ENCODE results near the gene TMEM17. TPM values are rescaled to one million over a fixed set of nuclear protein-coding genes. Genes with fewer than 3 reads are reported as not detected.

Gene TMEM17
- total RNA-seq, 1 experiment from 2014 or later = 4.1 TPM

DNA sequence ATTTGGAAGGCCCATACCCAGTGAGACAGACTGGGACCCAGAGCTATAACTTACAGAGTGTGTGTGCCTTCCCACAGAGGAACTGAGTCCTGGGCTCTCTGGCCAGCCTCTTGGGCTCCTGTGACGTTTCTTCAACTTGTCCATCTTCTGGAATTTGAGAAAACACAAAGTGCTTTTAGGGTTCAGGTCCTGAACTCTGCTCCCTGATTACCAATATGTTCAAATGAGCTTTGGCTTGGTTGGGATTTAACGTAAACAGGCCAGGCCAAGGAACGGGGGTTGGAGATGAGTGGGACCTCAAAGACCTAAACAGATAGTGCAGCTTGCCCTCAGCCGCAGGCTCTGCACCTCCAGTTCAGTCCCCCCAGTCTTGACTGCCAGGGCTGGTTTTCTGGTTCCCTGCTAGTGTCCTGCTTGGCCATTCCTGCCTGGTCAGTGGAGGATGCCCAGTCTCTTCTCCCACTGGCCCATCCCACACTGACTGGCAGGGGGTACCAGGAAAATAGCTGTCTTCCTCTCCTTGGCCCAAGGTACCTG, 44.9 kb downstream of the TMEM17 start:
- ATAC-seq = no peak
- BruUV-seq (replicated peaks) = no TSS peak
- Histone ChIP-seq H3K36me3 (ENCODE audit: control insufficient read depth, insufficient read depth, low read length) (no peaks in the 10 kb centered on the region), H3K4me3 (ENCODE audit: low read depth in 2 of 2, low read length in 2 of 2) (no peak overlapping the region), H3K27me3 (ENCODE audit: control insufficient read depth, insufficient read depth, low read length) (no peaks in the 10 kb centered on the region), H3K9me3 (ENCODE audit: control insufficient read depth, insufficient read depth, low read depth, low read length) (no peaks in the 10 kb centered on the region), H3K27ac (ENCODE audit: low read length) (no peak overlapping the region), H3K4me1 (ENCODE audit: control insufficient read depth, insufficient read depth, low read length) (peaks cover 5% of the 10 kb centered on the region)
- CTCF ChIA-PET = no interaction called here
- TF ChIP-seq SIN3A (IDR thresholded peaks at IDR 0.05; ENCODE audit: borderline replicate concordance, insufficient read depth, low read depth, low read length) = no peak
- TF ChIP-seq TCF7L2 (IDR thresholded peaks at IDR 0.05; ENCODE audit: low read depth, low read length) = no peak
- TF ChIP-seq, protein P1, sequence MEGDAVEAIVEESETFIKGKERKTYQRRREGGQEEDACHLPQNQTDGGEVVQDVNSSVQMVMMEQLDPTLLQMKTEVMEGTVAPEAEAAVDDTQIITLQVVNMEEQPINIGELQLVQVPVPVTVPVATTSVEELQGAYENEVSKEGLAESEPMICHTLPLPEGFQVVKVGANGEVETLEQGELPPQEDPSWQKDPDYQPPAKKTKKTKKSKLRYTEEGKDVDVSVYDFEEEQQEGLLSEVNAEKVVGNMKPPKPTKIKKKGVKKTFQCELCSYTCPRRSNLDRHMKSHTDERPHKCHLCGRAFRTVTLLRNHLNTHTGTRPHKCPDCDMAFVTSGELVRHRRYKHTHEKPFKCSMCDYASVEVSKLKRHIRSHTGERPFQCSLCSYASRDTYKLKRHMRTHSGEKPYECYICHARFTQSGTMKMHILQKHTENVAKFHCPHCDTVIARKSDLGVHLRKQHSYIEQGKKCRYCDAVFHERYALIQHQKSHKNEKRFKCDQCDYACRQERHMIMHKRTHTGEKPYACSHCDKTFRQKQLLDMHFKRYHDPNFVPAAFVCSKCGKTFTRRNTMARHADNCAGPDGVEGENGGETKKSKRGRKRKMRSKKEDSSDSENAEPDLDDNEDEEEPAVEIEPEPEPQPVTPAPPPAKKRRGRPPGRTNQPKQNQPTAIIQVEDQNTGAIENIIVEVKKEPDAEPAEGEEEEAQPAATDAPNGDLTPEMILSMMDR (IDR thresholded peaks at IDR 0.05) = no peak
- no peak for TF ChIP-seq POLR2AphosphoS5 (IDR thresholded peaks at IDR 0.05; ENCODE audit: low read depth, low read length)
- TF ChIP-seq, protein P2, sequence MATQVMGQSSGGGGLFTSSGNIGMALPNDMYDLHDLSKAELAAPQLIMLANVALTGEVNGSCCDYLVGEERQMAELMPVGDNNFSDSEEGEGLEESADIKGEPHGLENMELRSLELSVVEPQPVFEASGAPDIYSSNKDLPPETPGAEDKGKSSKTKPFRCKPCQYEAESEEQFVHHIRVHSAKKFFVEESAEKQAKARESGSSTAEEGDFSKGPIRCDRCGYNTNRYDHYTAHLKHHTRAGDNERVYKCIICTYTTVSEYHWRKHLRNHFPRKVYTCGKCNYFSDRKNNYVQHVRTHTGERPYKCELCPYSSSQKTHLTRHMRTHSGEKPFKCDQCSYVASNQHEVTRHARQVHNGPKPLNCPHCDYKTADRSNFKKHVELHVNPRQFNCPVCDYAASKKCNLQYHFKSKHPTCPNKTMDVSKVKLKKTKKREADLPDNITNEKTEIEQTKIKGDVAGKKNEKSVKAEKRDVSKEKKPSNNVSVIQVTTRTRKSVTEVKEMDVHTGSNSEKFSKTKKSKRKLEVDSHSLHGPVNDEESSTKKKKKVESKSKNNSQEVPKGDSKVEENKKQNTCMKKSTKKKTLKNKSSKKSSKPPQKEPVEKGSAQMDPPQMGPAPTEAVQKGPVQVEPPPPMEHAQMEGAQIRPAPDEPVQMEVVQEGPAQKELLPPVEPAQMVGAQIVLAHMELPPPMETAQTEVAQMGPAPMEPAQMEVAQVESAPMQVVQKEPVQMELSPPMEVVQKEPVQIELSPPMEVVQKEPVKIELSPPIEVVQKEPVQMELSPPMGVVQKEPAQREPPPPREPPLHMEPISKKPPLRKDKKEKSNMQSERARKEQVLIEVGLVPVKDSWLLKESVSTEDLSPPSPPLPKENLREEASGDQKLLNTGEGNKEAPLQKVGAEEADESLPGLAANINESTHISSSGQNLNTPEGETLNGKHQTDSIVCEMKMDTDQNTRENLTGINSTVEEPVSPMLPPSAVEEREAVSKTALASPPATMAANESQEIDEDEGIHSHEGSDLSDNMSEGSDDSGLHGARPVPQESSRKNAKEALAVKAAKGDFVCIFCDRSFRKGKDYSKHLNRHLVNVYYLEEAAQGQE (IDR thresholded peaks at IDR 0.05; ENCODE audit: insufficient read depth in 1 of 2, low read depth in 2 of 2, low read length in 1 of 2) = no peak
- DNase-seq (ENCODE audit: low read depth, low spot score) = no peak
- in situ Hi-C loops (cut with HindIII; ENCODE audit: low pct_unique_long_range_greater_than_20kb, low sequenced_read_pairs) (no loop called here), intact Hi-C loops (cut with micrococcal nuclease; ENCODE audit: unreplicated experiment) (no loop called here)
- POLR2A ChIA-PET = interaction anchor here (0.6 kb wide), 1 partner anchor 97 kb away, joined by 3 read pairs; no protein-coding TSS in a partner anchor

DNA sequence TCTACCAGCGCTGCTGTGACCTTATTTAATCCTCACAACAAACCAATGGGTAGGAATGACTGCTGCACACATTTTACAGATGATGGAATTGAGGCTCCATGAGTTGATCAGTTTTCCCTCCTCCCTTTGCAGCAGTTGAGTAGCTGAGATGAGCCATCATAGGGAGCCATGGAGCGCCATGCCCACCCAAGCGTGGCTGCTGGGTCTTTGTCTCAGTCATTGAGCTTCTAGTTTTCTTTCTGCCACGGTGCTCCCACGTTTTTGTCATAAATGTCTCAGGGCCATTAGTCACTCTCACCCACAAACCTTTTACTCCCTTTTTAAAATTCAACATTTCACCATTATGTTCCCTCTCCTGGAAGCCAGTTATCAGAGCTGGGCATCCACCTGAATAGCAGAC, 45.8 kb downstream of the TMEM17 start:
- H3K27me3 ChIP-seq (ENCODE audit: control insufficient read depth, insufficient read depth, low read length) = no peaks in the 10 kb centered on the region
- CTCF ChIA-PET = no interaction called here
- DNase-seq (ENCODE audit: low read depth, low spot score) (no peak), ATAC-seq (no peak)
- H3K27ac ChIP-seq (ENCODE audit: low read length) = no peak overlapping the region
- H3K4me1 ChIP-seq (ENCODE audit: control insufficient read depth, insufficient read depth, low read length) = peaks cover 5% of the 10 kb centered on the region
- in situ Hi-C loops (cut with HindIII; ENCODE audit: low pct_unique_long_range_greater_than_20kb, low sequenced_read_pairs) = no loop called here
- H3K9me3 ChIP-seq (ENCODE audit: control insufficient read depth, insufficient read depth, low read depth, low read length) = no peaks in the 10 kb centered on the region
- no peaks in the 10 kb centered on the region for H3K36me3 ChIP-seq (ENCODE audit: control insufficient read depth, insufficient read depth, low read length)
- TF ChIP-seq, protein P1 (IDR thresholded peaks at IDR 0.05) = no peak
- TF ChIP-seq, protein P2 (IDR thresholded peaks at IDR 0.05; ENCODE audit: insufficient read depth in 1 of 2, low read depth in 2 of 2, low read length in 1 of 2) = no peak
- TF ChIP-seq POLR2AphosphoS5 (IDR thresholded peaks at IDR 0.05; ENCODE audit: low read depth, low read length) (no peak), SIN3A (IDR thresholded peaks at IDR 0.05; ENCODE audit: borderline replicate concordance, insufficient read depth, low read depth, low read length) (no peak), TCF7L2 (IDR thresholded peaks at IDR 0.05; ENCODE audit: low read depth, low read length) (no peak)
- POLR2A ChIA-PET = no interaction called here
- no TSS peak for BruUV-seq (replicated peaks)
- H3K4me3 ChIP-seq (ENCODE audit: low read depth in 2 of 2, low read length in 2 of 2) = no peak overlapping the region
- intact Hi-C loops (cut with micrococcal nuclease; ENCODE audit: unreplicated experiment) = no loop called here

Data from Panc1 (cell line).